HG03159 (cell line): Measurements from ENCODE around the gene TTPAL.

Source experiments
- ATAC-seq: cut with Tn5 transposase; IDR thresholded peaks from one replicate; pipeline ENCODE4 v1.9.1; 2021; ENCODE audit warnings: mild to moderate bottlenecking, moderate library complexity; ENCODE audit not compliant: unreplicated experiment

TTPAL gene

DNA sequence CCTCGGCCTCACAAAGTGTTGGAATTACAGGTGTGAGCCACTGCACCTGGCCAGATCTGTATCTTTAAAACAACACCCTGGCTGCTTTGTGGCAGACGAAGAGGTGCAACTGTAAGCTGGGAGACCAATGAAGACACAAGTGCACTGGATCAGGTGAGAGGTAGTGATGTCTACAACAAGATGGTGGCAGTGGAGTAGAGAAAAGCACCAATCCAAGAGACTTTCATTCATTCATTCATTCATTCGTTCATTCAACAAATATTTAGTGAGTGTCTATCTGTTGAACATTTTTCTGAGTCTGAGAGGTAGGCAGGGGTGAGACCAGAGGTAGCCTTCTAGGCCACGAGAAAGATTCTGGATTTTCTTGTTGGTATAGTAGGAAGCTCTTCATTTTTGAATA lies 36.9 kb upstream of the TTPAL start:
- no peak for ATAC-seq

- ATAC-seq: no peak
These were observed 36.4 kb upstream of the TTPAL start for GRCh38 chr20:44439318-44439717.

DNA sequence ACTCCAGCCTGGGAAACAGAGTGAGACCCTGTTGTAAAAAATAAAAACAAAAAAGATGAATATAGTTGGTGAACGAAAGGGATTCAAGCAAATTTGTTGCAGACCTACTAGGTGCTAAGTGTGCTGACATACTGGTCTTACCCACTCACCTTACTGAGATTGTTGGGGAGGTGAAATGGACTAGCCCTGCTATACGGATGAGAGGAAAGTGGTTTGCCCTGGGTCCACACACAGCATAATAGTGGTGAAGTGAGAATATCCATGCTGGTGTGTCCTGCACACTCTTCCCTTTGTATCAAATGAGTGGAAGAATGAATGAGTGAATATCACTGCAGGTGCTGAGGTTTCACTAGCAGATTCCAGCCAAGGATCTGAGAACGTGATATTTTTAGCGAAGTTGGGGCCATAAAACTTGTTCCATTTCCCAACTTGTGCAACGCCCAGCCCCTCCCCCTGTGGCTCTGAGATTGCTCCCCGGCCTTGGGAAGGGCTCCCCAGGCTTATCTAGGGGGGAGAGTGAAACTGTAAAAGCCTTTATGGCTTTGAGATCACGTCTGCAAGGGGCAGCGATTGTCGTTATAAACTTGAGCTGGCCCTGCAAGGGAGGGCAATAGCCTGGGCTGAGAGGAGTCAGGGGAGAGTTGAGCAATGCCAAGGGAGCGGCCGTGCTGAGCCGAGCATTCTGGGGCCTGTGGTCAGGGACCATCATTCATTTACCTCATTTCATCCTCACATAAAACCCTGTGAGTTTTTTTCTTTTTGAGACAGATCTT lies 33.2 kb upstream of the TTPAL start:
- ATAC-seq: no peak

DNA sequence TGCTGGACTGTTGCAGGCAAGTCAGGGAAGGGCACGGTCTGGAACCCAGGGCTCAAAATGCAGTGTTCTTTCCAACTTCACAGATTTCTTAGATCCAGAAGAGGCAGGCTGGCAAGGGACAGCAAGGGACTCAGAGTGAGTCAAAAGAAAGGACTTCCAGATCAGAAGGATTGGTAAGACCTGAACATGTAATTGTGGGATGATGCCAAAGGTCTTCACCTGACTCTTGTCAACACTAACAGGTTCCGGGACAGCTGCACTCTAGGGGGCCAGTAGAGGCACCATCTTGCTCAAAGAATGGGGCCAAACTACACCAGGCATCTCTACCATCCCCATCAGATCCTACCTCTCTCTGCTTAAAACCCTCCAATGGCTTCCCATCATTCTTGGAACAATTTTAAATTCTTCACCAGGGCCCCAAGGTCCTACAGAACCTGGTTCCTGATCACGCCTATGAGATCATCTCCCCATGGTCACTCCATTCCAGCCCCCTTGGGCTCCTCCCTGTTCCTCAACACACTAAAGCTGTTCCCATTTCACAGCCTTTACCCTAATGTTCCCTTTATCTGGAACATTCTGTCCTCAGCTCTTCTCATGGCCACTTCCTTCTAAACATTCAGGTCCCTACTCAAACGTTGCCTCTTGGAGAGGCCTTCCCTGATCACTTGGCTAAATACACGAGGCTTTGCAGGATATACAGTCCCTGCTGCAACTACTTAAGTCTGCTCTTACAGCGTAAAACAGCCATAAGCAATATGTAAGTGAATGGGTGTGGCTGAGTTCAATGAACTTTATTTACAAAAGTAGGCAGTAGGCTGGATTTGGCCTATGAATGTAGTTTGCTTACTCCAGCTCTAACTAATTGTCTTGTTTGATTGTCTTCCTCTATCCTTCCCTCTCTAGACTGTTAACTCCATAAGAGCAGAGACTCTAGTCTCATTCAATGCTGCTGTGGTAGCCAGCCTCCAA lies 29.6 kb upstream of the TTPAL start:
- no peak for ATAC-seq

DNA sequence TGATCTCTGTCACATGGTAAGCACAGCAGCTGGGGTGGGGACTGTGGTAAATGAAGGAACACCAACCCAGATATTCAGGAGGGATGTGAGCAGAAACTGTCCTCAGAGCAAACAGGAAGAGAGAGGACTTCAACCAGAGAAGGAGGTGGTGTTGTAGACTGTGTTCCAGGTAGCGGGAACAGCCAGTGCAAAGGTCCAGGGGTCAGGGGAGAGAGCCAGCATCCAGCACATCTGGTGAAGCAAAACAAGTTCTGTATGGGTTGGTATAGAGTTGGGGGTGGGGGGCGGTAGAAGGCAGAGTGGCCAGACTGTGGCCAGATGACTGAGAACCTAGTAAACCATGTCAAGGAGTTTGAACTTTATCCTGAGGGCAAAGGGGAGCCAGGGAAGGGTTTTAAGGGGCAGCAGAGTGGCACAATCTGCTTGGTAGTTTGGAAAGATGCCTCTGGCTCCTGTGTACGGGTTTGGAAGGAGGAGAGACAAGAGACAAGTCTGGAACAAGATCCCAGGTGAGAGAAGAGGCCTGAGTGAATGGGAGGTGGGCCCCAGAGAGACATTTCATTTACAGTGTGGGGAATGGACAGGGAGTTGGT lies 27.8 kb upstream of the TTPAL start:
- ATAC-seq: no peak

DNA sequence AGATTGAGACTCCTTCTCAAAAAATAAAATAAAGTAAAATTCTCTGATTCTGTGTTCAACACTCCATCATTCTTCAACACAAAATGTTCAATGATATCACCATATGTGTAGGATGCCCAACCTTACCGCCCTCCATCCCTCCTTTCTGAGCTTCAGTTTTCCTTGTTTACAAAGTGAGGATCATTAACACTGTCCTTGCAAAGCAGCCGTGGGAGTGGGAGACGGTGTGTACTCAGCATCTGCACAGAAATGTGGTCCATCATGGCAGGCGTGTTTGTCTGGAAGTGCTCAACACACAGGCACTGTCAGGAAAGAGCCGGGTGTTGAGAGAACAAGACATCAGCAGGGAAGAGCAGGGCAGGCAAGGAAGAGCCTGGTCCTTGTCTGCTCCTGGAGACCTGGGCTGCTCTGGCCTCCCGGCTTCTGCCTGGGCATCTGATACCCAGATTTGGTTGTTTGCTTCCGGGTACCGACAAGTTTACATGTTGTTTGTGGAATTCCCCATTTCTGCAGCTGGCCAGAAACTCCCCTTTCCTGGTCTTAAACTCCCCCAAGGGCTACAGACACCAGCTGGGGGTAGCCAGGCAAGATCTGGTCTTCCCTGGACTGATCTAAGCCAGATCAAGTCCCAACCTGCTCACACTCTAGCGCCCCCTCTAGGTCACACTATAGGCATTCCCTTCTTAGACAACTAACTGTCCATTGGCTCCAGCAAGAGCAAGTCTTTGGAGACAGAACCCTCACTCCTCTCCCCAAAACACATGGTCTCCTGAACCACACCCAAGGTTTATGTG lies 26.7 kb upstream of the TTPAL start:
- ATAC-seq: no peak

DNA sequence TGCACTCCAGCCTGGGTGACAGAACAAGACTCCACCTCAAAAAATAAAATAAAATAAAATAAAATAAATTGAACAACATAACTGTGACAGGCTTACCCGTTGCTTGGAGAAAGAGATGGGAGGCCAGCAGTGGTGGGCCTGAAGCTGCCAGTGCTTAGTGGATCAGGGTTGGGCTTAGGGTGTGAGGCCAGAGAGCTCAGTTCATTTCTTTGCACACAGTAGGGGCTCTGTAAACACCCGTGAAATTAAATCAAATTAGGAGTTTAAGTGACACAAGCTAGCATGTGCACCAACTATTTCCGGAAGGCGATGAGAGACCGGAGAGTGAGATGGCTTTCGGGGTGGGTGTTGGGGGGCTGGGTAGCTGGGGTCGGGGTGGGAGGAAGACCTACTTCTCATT lies 25.8 kb upstream of the TTPAL start:
- ATAC-seq: no peak

DNA sequence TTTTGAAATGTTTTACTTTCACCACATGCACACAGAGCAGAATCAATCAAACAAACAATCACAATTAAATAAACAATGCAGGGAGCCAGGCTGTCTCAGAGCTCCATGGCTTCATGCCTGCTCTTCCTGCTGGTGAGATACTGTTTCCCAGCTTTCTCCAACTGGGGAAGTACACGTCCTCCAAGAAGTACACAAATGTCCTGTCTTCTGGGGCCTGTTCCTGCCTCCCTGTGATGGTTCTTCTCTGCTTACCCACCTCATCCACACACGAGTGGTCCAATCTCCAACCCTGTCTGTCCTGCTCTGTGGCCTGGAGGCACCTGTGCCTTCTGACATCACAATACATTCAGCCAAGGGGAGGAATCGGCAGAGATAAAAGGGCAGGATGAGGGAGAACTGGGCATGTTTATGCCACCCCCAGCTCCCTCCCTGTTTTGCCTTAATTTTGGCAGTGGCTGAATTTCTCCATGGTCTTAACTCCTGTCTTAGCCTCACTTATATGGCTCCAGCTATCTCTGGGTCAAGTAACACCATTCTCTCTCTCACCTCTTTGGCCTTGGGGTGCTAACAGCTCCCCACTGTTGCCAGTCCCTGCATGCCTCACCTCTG lies 25.3 kb upstream of the TTPAL start:
- ATAC-seq: no peak

GRCh38 chr20:44450903-44451450 lies 24.7 kb upstream of the TTPAL start:
- no peak for ATAC-seq

DNA sequence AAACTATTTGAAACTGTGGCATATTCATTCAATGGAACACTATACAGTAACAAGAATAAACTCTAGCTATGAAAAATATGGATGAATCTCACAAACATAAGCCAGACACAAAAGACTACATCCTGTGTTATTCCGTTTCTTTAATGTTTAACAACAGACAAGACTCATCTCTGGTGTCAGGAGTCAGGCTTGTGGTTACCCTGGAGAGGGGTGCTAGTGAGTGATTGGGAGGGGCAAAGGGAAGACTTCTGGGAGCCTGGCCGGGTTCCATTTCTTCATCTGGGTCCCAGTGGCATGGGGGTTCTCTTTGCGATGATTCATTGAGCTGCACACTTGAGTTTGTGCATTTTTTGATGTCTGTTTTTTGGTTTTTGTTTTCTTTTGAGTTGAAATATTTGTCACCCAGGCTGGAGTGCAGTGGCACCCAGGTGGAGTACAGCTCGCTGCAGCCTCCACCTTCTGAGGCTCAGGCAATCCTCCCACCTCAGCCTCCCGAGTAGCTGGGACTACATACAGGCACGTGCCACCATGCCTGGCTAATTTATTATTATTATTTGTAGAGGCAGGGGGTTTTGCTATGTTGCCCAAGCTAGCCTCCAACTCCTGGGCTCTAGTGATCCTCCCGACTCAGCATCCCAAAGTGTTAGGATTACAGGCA lies 21.2 kb upstream of the TTPAL start:
- ATAC-seq: no peak

DNA sequence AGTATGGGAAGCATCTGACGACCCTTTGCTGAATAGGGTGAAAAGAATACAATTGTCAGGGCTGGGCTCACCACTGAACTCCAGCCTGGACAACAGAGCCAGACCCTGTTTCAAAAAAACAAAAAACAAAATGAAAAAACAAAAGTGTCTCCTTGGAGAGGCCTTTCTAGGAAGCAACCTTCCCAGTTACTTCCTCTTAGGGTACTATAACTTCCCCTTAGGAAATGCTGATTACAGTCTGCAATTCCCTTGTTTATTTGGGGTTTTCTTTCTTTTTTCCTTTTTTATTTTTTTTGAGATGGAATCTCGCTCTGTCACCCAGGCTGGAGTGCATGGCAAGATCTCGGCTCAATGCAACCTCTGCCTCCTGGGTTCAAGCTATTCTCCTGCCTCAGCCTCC lies 20.5 kb upstream of the TTPAL start:
- no peak for ATAC-seq

DNA sequence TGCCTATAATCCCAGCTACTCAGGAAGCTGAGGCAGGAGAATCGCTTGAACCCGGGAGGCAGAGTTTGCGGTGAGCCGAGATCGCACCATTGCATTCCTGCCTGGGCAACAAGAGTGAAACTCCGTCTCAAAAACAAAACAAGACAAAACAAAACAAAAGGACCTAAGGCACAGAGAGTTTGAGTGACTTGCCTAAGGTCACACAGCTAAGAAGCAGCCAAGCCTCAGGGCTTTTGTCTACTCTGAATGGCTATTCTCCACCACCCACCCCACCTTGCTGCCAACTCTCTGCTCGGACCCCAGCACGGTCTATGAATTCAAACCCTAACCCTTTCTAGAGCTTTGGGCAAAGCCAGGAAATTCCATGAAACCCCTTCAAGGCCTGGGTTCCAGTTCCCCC lies 19.1 kb upstream of the TTPAL start:
- no peak for ATAC-seq

- no peak for ATAC-seq
These were observed 18.7 kb upstream of the TTPAL start for GRCh38 chr20:44457016-44457415.

DNA sequence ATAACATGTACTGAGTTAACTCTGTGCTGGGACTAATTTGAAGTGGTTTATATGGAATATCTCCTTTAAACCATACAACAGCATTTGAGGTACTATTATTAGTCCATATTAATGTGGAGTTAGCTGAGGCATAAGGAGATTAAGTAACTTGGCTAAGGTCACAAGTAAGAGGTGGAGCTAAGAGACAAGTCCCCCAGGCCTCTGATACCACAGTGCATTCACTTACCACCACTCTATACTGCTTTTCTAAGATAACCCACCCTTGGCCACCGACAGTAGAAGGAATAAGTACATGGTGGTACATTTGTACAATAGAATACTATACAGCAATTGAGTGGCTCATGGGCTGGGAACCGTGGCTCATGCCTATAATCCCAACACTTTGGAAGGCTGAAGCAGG lies 16.4 kb upstream of the TTPAL start:
- ATAC-seq: no peak

DNA sequence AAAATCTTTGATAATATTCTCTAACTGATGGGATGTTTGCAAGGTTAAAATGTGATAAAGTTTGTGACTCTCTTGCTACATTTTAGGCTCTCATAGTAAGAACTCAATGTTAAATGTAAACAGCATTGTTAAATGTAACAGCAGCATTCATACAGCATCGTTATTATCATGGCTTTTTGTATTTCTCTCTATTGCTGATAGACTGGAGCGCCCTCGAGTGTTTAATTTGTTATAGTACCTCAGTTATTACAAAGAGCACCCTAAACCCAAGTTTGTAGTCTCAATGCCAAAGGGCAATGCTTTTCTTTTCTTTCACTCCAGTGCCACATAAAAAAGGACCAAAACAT lies 14.9 kb upstream of the TTPAL start:
- no peak for ATAC-seq

GRCh38 chr20:44461142-44461802 lies 14.4 kb upstream of the TTPAL start:
- ATAC-seq: no peak

- ATAC-seq: no peak
These were observed 13.9 kb upstream of the TTPAL start for GRCh38 chr20:44461803-44462174.

DNA sequence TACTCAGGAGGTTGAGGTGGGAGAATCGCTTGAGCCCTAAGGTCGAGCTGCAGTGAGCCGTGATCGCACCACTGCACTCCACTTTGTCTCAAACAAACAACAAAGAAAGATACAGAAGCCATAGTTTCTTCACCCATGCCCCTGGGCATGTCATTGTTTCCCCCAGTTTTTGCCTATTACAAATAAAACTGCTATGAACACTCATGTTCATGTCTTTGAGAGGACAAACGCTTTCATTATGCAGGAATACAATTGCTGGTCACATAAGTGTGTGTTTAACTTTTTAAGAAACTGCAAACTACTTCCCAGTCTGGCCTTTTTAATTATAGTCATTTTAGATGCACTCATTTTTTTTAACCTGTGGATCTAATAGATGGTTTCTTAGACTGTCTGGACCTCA lies 12.2 kb upstream of the TTPAL start:
- no peak for ATAC-seq

GRCh38 chr20:44464514-44464913 lies 11.2 kb upstream of the TTPAL start:
- no peak for ATAC-seq
